IPS DF 4.7 (cell line): ENCODE results near the gene BPIFA1.

ENCODE experiments used
- DNase-seq: peaks from one replicate; pipeline ENCODE4 v3.0.0-alpha.2; 2013; ENCODE audit warnings: low spot score; ENCODE audit errors: extremely low read depth

The BPIFA1 gene

GRCh38 chr20:33239979-33240736 lies 4.4 kb downstream of the BPIFA1 start:
- no peak for DNase-seq

GRCh38 chr20:33240923-33241322 lies 5.1 kb downstream of the BPIFA1 start:
- no peak for DNase-seq

DNA sequence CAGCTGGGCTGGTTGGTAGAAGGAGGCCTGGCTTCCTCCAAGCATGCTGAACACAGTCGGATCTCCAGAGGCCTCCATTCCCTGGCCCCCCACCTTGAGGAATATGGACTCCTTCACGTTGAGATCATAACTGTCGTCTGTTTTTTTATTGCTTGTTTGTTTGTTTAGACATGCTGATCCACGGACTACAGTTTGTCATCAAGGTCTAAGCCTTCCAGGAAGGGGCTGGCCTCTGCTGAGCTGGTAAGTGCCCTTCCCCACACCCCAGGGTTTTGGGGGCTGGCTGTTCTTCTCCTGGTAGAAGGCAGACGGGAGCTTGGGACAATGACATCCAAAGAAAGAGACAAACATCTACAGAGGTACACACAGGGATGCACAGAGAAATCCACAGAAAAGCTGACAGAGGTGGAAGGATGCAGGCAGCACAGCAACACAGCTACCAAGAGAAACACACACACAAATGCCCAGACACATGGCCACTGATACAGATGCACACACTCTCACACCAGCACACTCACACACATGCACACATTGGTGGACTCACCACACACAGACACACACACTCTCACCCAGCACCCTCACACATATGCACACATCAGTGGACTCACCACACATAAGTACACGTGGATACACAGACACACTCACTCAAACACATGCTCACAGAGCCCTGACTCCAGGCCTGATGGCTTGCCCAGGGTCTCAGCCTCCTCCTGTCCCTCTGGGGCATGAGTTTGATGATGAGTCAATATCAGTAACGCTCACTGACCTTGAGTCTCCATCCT lies 6.7 kb downstream of the BPIFA1 start:
- DNase-seq = no peak

DNA sequence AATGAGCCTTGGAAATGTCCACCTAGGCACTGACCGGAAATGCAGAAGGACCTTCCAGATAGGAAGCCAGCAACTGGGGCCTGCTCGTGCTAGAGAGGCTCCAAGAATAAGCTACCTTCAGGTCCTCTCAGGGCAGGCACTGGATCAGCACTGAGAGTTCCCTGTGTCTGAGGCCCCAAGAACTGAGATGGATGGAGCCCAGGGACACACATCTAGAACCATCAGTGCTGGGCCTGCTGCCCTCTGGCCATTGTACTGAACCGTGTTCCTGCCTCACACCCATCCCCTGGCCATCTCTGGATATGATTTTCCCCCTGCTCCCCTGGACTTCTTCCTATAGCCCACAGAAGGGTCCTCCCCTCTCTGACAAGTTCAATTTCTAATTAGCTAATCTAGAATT lies 10.3 kb downstream of the BPIFA1 start:
- no peak for DNase-seq

- DNase-seq = no peak
Measured at GRCh38 chr20:33249456-33249855, 13.7 kb downstream of the BPIFA1 start.

DNA sequence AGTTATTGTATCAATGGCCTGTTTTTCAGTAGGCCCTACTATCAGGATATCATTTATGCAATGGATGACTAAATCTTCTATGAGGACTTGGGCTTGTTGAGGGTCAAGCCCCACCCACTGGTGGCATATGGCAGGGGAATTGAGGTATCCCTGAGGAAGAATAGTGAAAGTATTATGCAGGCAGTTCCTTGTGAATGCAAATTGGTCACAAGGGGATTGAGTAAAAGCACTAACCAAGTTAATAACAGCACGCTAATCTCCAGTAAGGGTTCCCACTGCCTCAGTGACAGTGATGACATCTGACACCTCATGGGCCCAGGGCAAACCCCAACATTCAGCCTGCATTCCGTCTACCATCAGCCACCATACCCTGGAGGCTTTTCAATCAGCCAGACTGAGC lies 14.9 kb downstream of the BPIFA1 start:
- no peak for DNase-seq

DNA sequence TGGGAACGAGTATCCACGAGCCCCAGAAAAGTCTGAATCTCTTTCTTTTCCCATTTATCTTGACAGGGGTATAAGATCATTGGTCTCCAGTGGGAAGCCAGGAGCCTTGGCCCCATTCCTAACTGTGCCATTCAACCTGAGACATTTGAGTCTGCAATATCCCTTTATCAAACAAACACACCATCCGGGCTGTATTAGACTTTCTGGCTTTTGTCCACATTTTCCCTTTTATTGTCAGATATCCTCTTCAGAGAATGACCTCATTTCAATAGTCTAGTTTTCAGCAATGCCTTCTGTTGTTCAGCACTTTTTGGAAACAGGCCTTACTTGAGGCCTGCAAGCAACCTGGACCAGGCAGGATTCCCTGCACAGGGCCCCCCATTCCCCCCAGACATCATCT lies 15.7 kb downstream of the BPIFA1 start:
- no peak for DNase-seq

DNA sequence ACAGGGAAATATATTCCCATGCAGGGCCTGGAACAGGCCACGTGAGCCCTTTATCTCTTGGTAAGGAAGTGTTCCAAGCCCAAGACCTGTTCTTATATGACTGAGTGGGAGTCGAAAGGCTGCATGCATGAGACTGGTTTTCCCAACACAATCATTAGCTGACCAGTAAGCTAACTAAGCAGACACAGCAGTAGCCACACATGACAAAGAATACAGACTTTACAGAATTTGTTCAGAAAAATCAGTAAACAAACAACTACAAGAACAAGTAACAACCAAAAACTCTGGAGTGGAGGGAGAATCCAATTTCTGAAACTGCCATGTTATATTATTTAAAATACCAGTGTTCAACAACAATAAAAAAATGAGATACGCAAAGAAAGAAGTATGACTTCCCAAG lies 16.7 kb downstream of the BPIFA1 start:
- DNase-seq = no peak

DNA sequence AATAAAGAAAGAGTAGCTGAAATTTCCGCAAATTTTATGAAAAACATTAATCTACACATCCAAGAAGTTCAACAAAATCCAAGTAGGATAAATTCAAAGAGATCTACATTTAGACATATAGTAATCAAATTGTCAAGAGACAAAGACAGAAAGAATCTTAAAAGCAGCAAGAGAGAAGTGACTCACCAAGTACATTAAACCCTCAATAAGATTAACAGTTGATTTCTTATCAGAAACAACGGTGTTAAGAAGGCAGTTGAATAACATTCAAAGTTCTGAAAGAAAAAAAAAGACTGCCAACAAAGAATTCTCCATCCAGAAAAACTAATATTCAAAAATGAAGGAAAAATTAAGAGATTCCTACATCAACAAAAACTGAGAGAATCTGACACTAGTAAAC lies 19.2 kb downstream of the BPIFA1 start:
- DNase-seq = no peak

- DNase-seq = no peak
Measured at GRCh38 chr20:33257237-33257636, 21.4 kb downstream of the BPIFA1 start.

GRCh38 chr20:33259371-33259770 lies 23.6 kb downstream of the BPIFA1 start:
- no peak for DNase-seq

GRCh38 chr20:33261465-33261864 lies 25.7 kb downstream of the BPIFA1 start:
- no peak for DNase-seq

GRCh38 chr20:33262658-33263065 lies 26.9 kb downstream of the BPIFA1 start:
- DNase-seq = peak; percentile 25

- DNase-seq = no peak
Measured at GRCh38 chr20:33263784-33264183, 28.0 kb downstream of the BPIFA1 start.

DNA sequence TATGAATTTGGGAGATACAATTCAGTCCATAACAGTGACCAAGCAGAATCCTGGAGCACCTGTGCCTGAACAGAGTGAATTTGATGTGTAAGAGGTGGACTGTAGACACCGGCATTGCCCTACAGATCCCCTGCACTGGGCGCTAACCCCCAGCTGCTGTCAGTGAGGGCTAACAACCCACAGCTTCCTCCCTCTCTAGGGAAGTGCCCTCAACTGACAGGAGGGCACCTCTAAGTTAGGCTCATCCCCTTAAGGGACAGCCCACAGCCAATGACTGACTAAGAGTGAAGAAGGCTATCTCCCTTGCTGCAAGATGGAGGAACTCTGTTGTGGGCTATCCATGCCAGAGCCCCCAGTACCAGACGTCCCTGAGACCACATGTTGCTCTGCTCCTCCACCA lies 31.9 kb downstream of the BPIFA1 start:
- no peak for DNase-seq

GRCh38 chr20:33272155-33272873 lies 36.5 kb downstream of the BPIFA1 start:
- DNase-seq = no peak

- no peak for DNase-seq
Measured at GRCh38 chr20:33273117-33273851, 37.5 kb downstream of the BPIFA1 start.

DNA sequence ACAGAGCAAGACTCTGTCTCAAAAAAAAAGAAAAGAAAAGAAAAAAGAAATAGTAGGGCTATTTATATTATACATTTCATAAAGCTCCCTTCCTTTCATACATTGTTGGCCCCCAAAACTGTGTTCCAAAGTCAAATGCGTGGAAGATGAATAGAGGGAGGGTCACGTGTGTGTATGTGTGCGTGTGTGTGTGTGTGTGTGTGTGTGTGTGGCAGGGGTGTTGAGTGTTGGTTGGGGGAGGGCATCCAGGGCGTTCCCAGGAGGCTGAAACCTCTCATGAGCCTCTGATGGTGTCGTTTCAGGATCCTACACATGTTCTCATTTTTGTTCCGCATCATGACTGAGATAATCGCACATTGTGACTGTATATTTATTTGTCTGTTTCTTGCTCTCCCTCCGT lies 39.4 kb downstream of the BPIFA1 start:
- no peak for DNase-seq

DNA sequence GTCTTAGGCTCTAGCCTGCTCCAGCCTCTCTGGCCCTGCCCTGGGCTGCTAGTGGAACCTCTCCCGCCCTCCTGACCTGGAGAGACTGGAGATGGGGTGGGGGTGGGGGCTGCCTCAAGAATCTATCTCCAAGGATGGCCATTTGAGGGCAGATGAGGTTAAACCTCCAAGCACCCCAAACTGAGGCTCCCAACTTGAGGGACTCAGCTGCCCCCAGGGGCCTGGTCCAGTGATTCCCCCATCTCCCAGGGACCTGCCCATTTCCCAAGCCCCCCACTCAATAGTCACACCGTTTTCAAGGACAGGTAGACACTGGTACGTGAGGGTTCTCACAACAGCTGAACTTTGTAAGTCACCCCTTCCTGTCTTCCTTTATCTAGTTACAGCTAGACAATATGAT lies 40.1 kb downstream of the BPIFA1 start:
- no peak for DNase-seq

DNA sequence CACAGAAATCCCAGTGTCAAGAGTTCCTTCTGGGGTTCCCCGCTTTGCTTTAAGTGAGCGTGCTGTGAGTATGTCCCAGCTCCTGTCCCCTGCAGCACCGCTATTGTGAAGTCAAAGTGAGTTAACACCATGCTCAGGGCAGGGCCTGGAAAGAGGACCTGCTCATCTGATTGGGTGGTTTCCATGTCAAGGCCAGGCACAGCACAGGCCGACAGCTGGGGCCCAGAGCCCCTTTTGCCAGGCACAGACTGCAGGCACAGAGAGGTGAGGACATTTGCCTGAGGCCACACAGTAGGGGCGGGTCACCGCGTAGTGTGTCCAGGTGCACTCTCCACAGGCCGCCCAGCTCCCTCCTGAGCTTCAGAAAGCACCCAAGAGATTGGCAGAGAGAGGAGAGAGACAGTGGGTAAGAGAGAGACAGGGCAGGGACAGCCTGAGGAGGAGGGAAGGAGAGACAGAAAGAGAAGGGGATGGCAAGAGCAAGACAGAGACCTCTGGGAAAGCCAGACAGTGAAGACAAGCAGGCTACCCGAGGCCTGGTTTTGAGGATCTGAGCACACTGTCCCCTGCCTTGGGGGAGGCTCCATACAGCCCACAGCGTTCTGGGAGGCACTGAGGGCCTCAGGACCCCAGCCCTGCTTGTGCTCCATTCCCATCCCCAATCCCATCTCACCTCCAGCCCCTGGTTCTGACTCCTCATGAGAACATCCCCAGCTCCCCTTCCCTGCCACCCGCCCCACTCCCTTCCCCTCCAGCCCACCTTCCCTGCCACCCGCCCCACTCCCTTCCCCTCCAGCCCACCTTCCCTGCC lies 40.7 kb downstream of the BPIFA1 start:
- DNase-seq = no peak
